Anterior cingulate cortex (tissue), 58 donors: Measurements from ENCODE around the gene ADAM11.

Experiments used
- DNase-seq, 58 donors: peaks; one replicate each; lab custom pipeline; 2025; lab: John Stamatoyannopoulos, UW

The ADAM11 gene

GRCh38 chr17:44827863-44828262 is 69.1 kb downstream of the ADAM11 start:
- no peak for DNase-seq

- no peak for DNase-seq
Observed at GRCh38 chr17:44828919-44829522, 70.2 kb downstream of the ADAM11 start.

- DNase-seq = no peak
Observed at GRCh38 chr17:44829523-44830358, 71.0 kb downstream of the ADAM11 start, which contains the start of gene GJC1. Gene GJC1 (minus strand): TSS chr17:44830287. CDS start chr17:44805817, 24,470 bp downstream.

GRCh38 chr17:44830359-44831288 is 71.8 kb downstream of the ADAM11 start:
- peak in 5 of 58 donors; percentile 3 to 26 (median 7) for DNase-seq

- DNase-seq = no peak
Observed at GRCh38 chr17:44831371-44831770, 72.6 kb downstream of the ADAM11 start.
